GM18867 (cell line): ENCODE measurements around the gene RRAD.

Experiments
- ATAC-seq: cut with Tn5 transposase; IDR thresholded peaks from one replicate; pipeline ENCODE4 v1.9.1; 2021; ENCODE audit warnings: mild to moderate bottlenecking, moderate library complexity; ENCODE audit not compliant: unreplicated experiment

The RRAD gene

GRCh38 chr16:66918803-66919568, 6.3 kb downstream of the RRAD start, which contains the start of gene CDH16:
Gene CDH16, minus strand, starts transcription at chr16:66918885. Its CDS starts 820 bp downstream, at chr16:66918065.
- no peak for ATAC-seq

- ATAC-seq, result no peak
These were observed 7.0 kb downstream of the RRAD start for GRCh38 chr16:66918355-66918754.

- ATAC-seq, result no peak
These were observed 7.6 kb downstream of the RRAD start for GRCh38 chr16:66917741-66918140.

GRCh38 chr16:66916518-66916917, 8.8 kb downstream of the RRAD start:
- ATAC-seq, result no peak

GRCh38 chr16:66915041-66915440, 10.3 kb downstream of the RRAD start:
- no peak for ATAC-seq

GRCh38 chr16:66914541-66914940, 10.8 kb downstream of the RRAD start:
- no peak for ATAC-seq

- no peak for ATAC-seq
These were observed 11.6 kb downstream of the RRAD start for GRCh38 chr16:66913711-66914110.

GRCh38 chr16:66913081-66913480, 12.3 kb downstream of the RRAD start:
- no peak for ATAC-seq

GRCh38 chr16:66911801-66912200, 13.5 kb downstream of the RRAD start:
- ATAC-seq, result no peak

- no peak for ATAC-seq
These were observed 14.2 kb downstream of the RRAD start for GRCh38 chr16:66911112-66911511.

- ATAC-seq, result no peak
These were observed 15.0 kb downstream of the RRAD start for GRCh38 chr16:66910175-66910940.

- no peak for ATAC-seq
These were observed 16.4 kb downstream of the RRAD start for GRCh38 chr16:66908762-66909559.

- no peak for ATAC-seq
These were observed 17.2 kb downstream of the RRAD start for GRCh38 chr16:66908116-66908515.

- ATAC-seq, result no peak
These were observed 18.2 kb downstream of the RRAD start for GRCh38 chr16:66906916-66907836.

GRCh38 chr16:66905633-66906539, 19.4 kb downstream of the RRAD start:
- no peak for ATAC-seq

- ATAC-seq, result no peak
These were observed 20.3 kb downstream of the RRAD start for GRCh38 chr16:66904846-66905632.

- no peak for ATAC-seq
These were observed 20.9 kb downstream of the RRAD start for GRCh38 chr16:66904428-66904845.
